ENCODE results near the gene SLC22A23.

- TF ChIP-seq, protein P1, sequence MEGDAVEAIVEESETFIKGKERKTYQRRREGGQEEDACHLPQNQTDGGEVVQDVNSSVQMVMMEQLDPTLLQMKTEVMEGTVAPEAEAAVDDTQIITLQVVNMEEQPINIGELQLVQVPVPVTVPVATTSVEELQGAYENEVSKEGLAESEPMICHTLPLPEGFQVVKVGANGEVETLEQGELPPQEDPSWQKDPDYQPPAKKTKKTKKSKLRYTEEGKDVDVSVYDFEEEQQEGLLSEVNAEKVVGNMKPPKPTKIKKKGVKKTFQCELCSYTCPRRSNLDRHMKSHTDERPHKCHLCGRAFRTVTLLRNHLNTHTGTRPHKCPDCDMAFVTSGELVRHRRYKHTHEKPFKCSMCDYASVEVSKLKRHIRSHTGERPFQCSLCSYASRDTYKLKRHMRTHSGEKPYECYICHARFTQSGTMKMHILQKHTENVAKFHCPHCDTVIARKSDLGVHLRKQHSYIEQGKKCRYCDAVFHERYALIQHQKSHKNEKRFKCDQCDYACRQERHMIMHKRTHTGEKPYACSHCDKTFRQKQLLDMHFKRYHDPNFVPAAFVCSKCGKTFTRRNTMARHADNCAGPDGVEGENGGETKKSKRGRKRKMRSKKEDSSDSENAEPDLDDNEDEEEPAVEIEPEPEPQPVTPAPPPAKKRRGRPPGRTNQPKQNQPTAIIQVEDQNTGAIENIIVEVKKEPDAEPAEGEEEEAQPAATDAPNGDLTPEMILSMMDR (IDR thresholded peaks at IDR 0.05): no peak
- TF ChIP-seq POLR2A (IDR thresholded peaks at IDR 0.05) (no peak), EP300 (IDR thresholded peaks at IDR 0.05) (peak; percentile 84 to 94 (median 90)), POLR2AphosphoS5 (IDR thresholded peaks at IDR 0.05) (peak; percentile 73 to 88)
Measured at GRCh38 chr6:3324262-3324942, 132.4 kb downstream of the SLC22A23 start.
